PC-9 (cell line): Measurements from ENCODE around the gene RAB11A. TPM values are rescaled to one million over a fixed set of nuclear protein-coding genes. Genes with fewer than 3 reads are reported as not detected.
A peak's percentile ranks its signal among the peaks of the same experiment; 100 is the strongest.

Experiments
- BruUV-seq: library from RNA; stranded (reverse); fragments of 400-500 nt; replicated peaks from 2 replicates; lab custom pipeline; 2021; lab: Mats Ljungman, UMichigan
- CTCF ChIA-PET: fragments of 300-600 bp; sonication (Branson Sonifier 250); formaldehyde crosslinking; loops from one replicate; lab custom pipeline; 2022; ENCODE audit warnings: antibody characterized with exemption; lab: Charles Lee
- POLR2A ChIA-PET: fragments of 300-600 bp; sonication (Branson Sonifier 250); formaldehyde crosslinking; loops from one replicate; lab custom pipeline; 2022; ENCODE audit warnings: antibody characterized with exemption; ENCODE audit not compliant: unreplicated experiment; lab: Charles Lee
- DNase-seq, 2 experiments: peaks; one replicate each; pipeline versions ENCODE4 v3.0.0 to v3.0.0-alpha.2; 2015 to 2022; ENCODE audit warnings: mixed read lengths in 1 of 2
- H2AFZ ChIP-seq: fragments of 200-600 bp; sonication (generic); 2 replicates; pipeline ENCODE4 v1.8.1; 2017; ENCODE audit warnings: antibody characterized with exemption
- H3F3A ChIP-seq: fragments of 200-600 bp; sonication (generic); 2 replicates; pipeline ENCODE4 v1.8.1; 2017; ENCODE audit warnings: antibody characterized with exemption, mild to moderate bottlenecking, low read depth; ENCODE audit not compliant: insufficient read depth
- H3K27ac ChIP-seq: fragments of 200-600 bp; sonication (generic); 2 replicates; pipeline ENCODE4 v1.6.1; 2016; ENCODE audit warnings: mixed run types
- H3K27me3 ChIP-seq: fragments of 200-600 bp; sonication (generic); 2 replicates; pipeline ENCODE4 v1.6.1; 2016; ENCODE audit warnings: low read depth, mixed run types; ENCODE audit not compliant: insufficient read depth
- H3K36me3 ChIP-seq: fragments of 200-600 bp; sonication (generic); 2 replicates; pipeline ENCODE4 v1.6.1; 2016; ENCODE audit warnings: low read depth, mixed run types
- H3K4me1 ChIP-seq: fragments of 200-600 bp; sonication (generic); replicated peaks from 2 replicates; pipeline ENCODE4 v1.6.1; 2016; ENCODE audit warnings: mixed run types; ENCODE audit not compliant: insufficient read depth
- H3K4me2 ChIP-seq: fragments of 200-600 bp; sonication (generic); 2 replicates; pipeline ENCODE4 v1.6.1; 2017; ENCODE audit warnings: mixed run types
- H3K4me3 ChIP-seq: fragments of 200-600 bp; sonication (generic); 2 replicates; pipeline ENCODE4 v1.6.1; 2016; ENCODE audit warnings: mixed run types
- H3K79me2 ChIP-seq: fragments of 200-600 bp; sonication (generic); 2 replicates; pipeline ENCODE4 v1.6.1; 2017; ENCODE audit warnings: low read depth, mixed run types
- H3K9me2 ChIP-seq: fragments of 200-600 bp; sonication (generic); 2 replicates; pipeline ENCODE4 v1.8.1; 2017; ENCODE audit warnings: mild to moderate bottlenecking; ENCODE audit not compliant: insufficient read depth
- H3K9me3 ChIP-seq: fragments of 200-600 bp; sonication (generic); 2 replicates; pipeline ENCODE4 v1.8.1; 2016; ENCODE audit warnings: low read depth; ENCODE audit not compliant: insufficient read depth
- H4K20me1 ChIP-seq: fragments of 200-600 bp; sonication (generic); 2 replicates; pipeline ENCODE4 v1.8.1; 2017; ENCODE audit not compliant: insufficient read depth
- CTCF ChIP-seq: fragments of 200-600 bp; sonication (generic); conservative IDR thresholded peaks from 2 replicates; pipeline ENCODE4 v1.6.1; 2017; ENCODE audit warnings: mixed run types, antibody characterized with exemption, mild to moderate bottlenecking, moderate library complexity
- EZH2 ChIP-seq: fragments of 200-600 bp; sonication (generic); IDR thresholded peaks from 2 replicates; pipeline ENCODE4 v1.8.0; 2017; ENCODE audit warnings: antibody characterized with exemption, low read depth
- intact Hi-C: fragments of 100-400 bp; cut with micrococcal nuclease; formaldehyde crosslinking; loops from one replicate; pipeline ENCODE4 v1.10.0; 2022; ENCODE audit not compliant: unreplicated experiment
- total RNA-seq: library from RNA; stranded (reverse); gene quantifications from 2 replicates; pipeline ENCODE4 v1.2.3, GENCODE V29; 2021

Gene RAB11A
- total RNA-seq, 1 experiment from 2014 or later: 233 TPM

- no peaks in the 10 kb centered on the region for H3K9me3 ChIP-seq
- H3K27me3 ChIP-seq: no peaks in the 10 kb centered on the region
- no peaks in the 10 kb centered on the region for H3K4me1 ChIP-seq
- no peak overlapping the region for H2AFZ ChIP-seq
- H3K36me3 ChIP-seq: no peaks in the 10 kb centered on the region
- no peak overlapping the region for H3K4me3 ChIP-seq
- no peaks in the 10 kb centered on the region for H3K9me2 ChIP-seq
- TF ChIP-seq CTCF (0 out of 2 replicates have a peak, but pooled peaks have one; percentile 39), EZH2 (no peak)
- intact Hi-C loops: no loop called here
- CTCF ChIA-PET: no interaction called here
- no TSS peak for BruUV-seq
- POLR2A ChIA-PET: no interaction called here
- no peak overlapping the region for H3K4me2 ChIP-seq
- no peaks in the 10 kb centered on the region for H3F3A ChIP-seq
- H3K27ac ChIP-seq: no peak overlapping the region
- DNase-seq: no peak
- H3K79me2 ChIP-seq: no peaks in the 10 kb centered on the region
- H4K20me1 ChIP-seq: no peaks in the 10 kb centered on the region
Observed at GRCh38 chr15:65927545-65927944, 58.3 kb downstream of the RAB11A start.

GRCh38 chr15:65929573-65929972 lies 60.3 kb downstream of the RAB11A start:
- no peak for TF ChIP-seq CTCF
- no peak for TF ChIP-seq EZH2
- Histone ChIP-seq H2AFZ (no peak overlapping the region), H3K27ac (no peak overlapping the region), H3K79me2 (no peaks in the 10 kb centered on the region), H3K4me1 (no peaks in the 10 kb centered on the region), H3K27me3 (no peaks in the 10 kb centered on the region), H3K9me3 (no peaks in the 10 kb centered on the region), H3K4me2 (no peak overlapping the region), H3K4me3 (no peak overlapping the region), H3K9me2 (no peaks in the 10 kb centered on the region), H3F3A (no peaks in the 10 kb centered on the region), H3K36me3 (no peaks in the 10 kb centered on the region), H4K20me1 (no peaks in the 10 kb centered on the region)
- no peak for DNase-seq
- CTCF ChIA-PET: interaction anchor here (0.5 kb wide), 1 partner anchor 67 kb away, joined by 4 read pairs; no protein-coding TSS in a partner anchor
- no TSS peak for BruUV-seq
- intact Hi-C loops: no loop called here
- POLR2A ChIA-PET: interaction anchor here (0.6 to 0.7 kb wide), 2 partner anchors 59 to 64 kb away, joined by 3 to 4 read pairs; no protein-coding TSS in a partner anchor

- no peak overlapping the region for H2AFZ ChIP-seq
- H3K4me1 ChIP-seq: no peaks in the 10 kb centered on the region
- POLR2A ChIA-PET: no interaction called here
- H3K4me3 ChIP-seq: no peak overlapping the region
- H3F3A ChIP-seq: no peaks in the 10 kb centered on the region
- no peak overlapping the region for H3K27ac ChIP-seq
- no peak overlapping the region for H3K4me2 ChIP-seq
- CTCF ChIA-PET: interaction anchor here (0.5 kb wide), 1 partner anchor 67 kb away, joined by 4 read pairs; no protein-coding TSS in a partner anchor
- no peak for TF ChIP-seq CTCF
- no peaks in the 10 kb centered on the region for H3K36me3 ChIP-seq
- H3K27me3 ChIP-seq: no peaks in the 10 kb centered on the region
- DNase-seq: no peak
- H3K79me2 ChIP-seq: no peaks in the 10 kb centered on the region
- intact Hi-C loops: no loop called here
- H4K20me1 ChIP-seq: no peaks in the 10 kb centered on the region
- no peaks in the 10 kb centered on the region for H3K9me3 ChIP-seq
- no TSS peak for BruUV-seq
- H3K9me2 ChIP-seq: no peaks in the 10 kb centered on the region
Observed at GRCh38 chr15:65930134-65930533, 60.8 kb downstream of the RAB11A start.
